Gastrocnemius medialis (tissue), 4 donors: ENCODE results near the gene USP2. TPM values are rescaled to one million over a fixed set of nuclear protein-coding genes. Genes with fewer than 3 reads are reported as not detected.
"Not testable (repeated sequence)": the region's sequence is repeated elsewhere in the genome, so short reads cannot be mapped to it uniquely, and the experiment has no call there.

Source experiments
- ATAC-seq, 2 donors: fragments of 150-250 bp; one replicate each; pipeline ENCODE4 v1.9.1; 2016
- DNase-seq, 2 donors: peaks; one replicate each; pipeline ENCODE4 v3.0.0-alpha.2; 2019
- H3K27ac ChIP-seq, 4 donors: fragments of 200-600 bp; sonication (generic); 1 replicate in 1 of 4; 2 replicates in 3 of 4; pipeline ENCODE4 v1.5.1; 2016 to 2018; ENCODE audit warnings: mild to moderate bottlenecking in 2 of 4, moderate library complexity in 1 of 4
- H3K27me3 ChIP-seq, 3 donors: fragments of 200-600 bp; sonication (generic) in 2 of 3; 1 replicate in 1 of 3; 2 replicates in 2 of 3; pipeline versions ENCODE4 v1.5.1 to v1.6.0; 2016 to 2019; ENCODE audit warnings: mild to moderate bottlenecking in 1 of 3, moderate library complexity in 1 of 3
- H3K36me3 ChIP-seq, 2 donors: fragments of 200-600 bp; sonication (generic) in 1 of 2; one replicate each; pipeline ENCODE4 v1.5.1; 2017 to 2018
- H3K4me1 ChIP-seq, 2 donors: fragments of 200-600 bp; sonication (generic) in 1 of 2; one replicate each; pipeline ENCODE4 v1.5.1; 2016 to 2017; ENCODE audit warnings: mild to moderate bottlenecking in 2 of 2
- H3K4me3 ChIP-seq, 4 donors: fragments of 200-600 bp; sonication (generic) in 3 of 4; 1 replicate in 1 of 4; 2 replicates in 3 of 4; pipeline ENCODE4 v1.5.1; 2016 to 2019; ENCODE audit warnings: mild to moderate bottlenecking in 2 of 4
- H3K9me3 ChIP-seq, 3 donors: fragments of 200-600 bp; sonication (generic) in 2 of 3; 1 replicate in 1 of 3; 2 replicates in 2 of 3; pipeline ENCODE4 v1.5.1; 2016 to 2019
- CTCF ChIP-seq, 5 experiments: fragments of 450-650 bp in 3 of 5; fragments of 200-600 bp in 2 of 5; sonication (generic) in 2 of 5; IDR thresholded peaks in 4 of 5; conservative IDR thresholded peaks in 1 of 5; 1 replicate in 4 of 5; 2 replicates in 1 of 5; pipeline ENCODE4 v1.5.1; 2016 to 2019; ENCODE audit warnings: antibody characterized with exemption in 5 of 5, mild to moderate bottlenecking in 3 of 5, moderate library complexity in 3 of 5
- POLR2A ChIP-seq, 2 donors: fragments of 450-650 bp; IDR thresholded peaks; one replicate each; pipeline ENCODE4 v1.6.1; 2017; ENCODE audit warnings: antibody characterized with exemption in 2 of 2, mild to moderate bottlenecking in 2 of 2, moderate library complexity in 2 of 2
- in situ Hi-C, 4 donors: fragments of 200-750 bp; cut with MboI; loops; one replicate each; pipeline versions ENCODE4 v1.15.0 to v1.8.0; 2017; ENCODE audit warnings: low sequenced_read_pairs in 4 of 4
- intact Hi-C: fragments of 100-400 bp; cut with DNase I; formaldehyde crosslinking; loops from one replicate; pipeline ENCODE4 v1.15.1; 2023; ENCODE audit warnings: low total_unique reads
- total RNA-seq, 4 donors: library from RNA; depleted of rRNA; stranded (reverse); fragments of >200 nt; gene quantifications; one replicate each; pipeline versions ENCODE4 v1.1.0 to v1.2.3, GENCODE V29; 2016

USP2 gene
- total RNA-seq, 4 donors from 2014 or later = 19.4 to 105 (median 46.0) TPM

GRCh38 chr11:119409731-119410130, 28.2 kb upstream of the USP2 start:
- DNase-seq (no peak), ATAC-seq (no peak)
- no peaks in the 10 kb centered on the region for H3K9me3 ChIP-seq
- H3K4me1 ChIP-seq = no peaks in the 10 kb centered on the region
- no peaks in the 10 kb centered on the region for H3K27me3 ChIP-seq
- no peak overlapping the region for H3K27ac ChIP-seq
- intact Hi-C loops (no loop called here), in situ Hi-C loops (no loop called here)
- no peaks in the 10 kb centered on the region for H3K36me3 ChIP-seq
- H3K4me3 ChIP-seq = no peak overlapping the region
- no peak for TF ChIP-seq POLR2A (IDR thresholded peaks at IDR 0.05)
- no peak for TF ChIP-seq CTCF (IDR thresholded peaks at IDR 0.05 in 4 of 5, conservative IDR thresholded peaks at IDR 0.05 in 1 of 5)

GRCh38 chr11:119406005-119406404, 24.5 kb upstream of the USP2 start:
- no peaks in the 10 kb centered on the region for H3K4me1 ChIP-seq
- no peak for ATAC-seq
- H3K9me3 ChIP-seq = no peaks in the 10 kb centered on the region
- in situ Hi-C loops (no loop called here), intact Hi-C loops (no loop called here)
- no peaks in the 10 kb centered on the region for H3K27me3 ChIP-seq
- no peak overlapping the region for H3K27ac ChIP-seq
- no peak for DNase-seq
- TF ChIP-seq POLR2A (IDR thresholded peaks at IDR 0.05) (no peak), CTCF (IDR thresholded peaks at IDR 0.05 in 4 of 5, conservative IDR thresholded peaks at IDR 0.05 in 1 of 5) (no peak)
- no peaks in the 10 kb centered on the region for H3K36me3 ChIP-seq
- H3K4me3 ChIP-seq = no peak overlapping the region

GRCh38 chr11:119405448-119405847, 24.0 kb upstream of the USP2 start:
- H3K27me3 ChIP-seq, DNase-seq, ATAC-seq, intact Hi-C loops, in situ Hi-C loops, H3K27ac ChIP-seq, H3K36me3 ChIP-seq, H3K9me3 ChIP-seq, H3K4me1 ChIP-seq, H3K4me3 ChIP-seq: not testable (repeated sequence)

GRCh38 chr11:119404872-119405271, 23.4 kb upstream of the USP2 start:
- no peak for TF ChIP-seq CTCF (IDR thresholded peaks at IDR 0.05 in 4 of 5, conservative IDR thresholded peaks at IDR 0.05 in 1 of 5)
- TF ChIP-seq POLR2A (IDR thresholded peaks at IDR 0.05) = no peak
- intact Hi-C loops (no loop called here), in situ Hi-C loops (no loop called here)
- Histone ChIP-seq H3K4me1 (no peaks in the 10 kb centered on the region), H3K4me3 (no peak overlapping the region), H3K36me3 (no peaks in the 10 kb centered on the region), H3K27ac (no peak overlapping the region), H3K9me3 (peaks cover 0 to 2% (median 0%) of the 10 kb centered on the region in 3 donors), H3K27me3 (no peaks in the 10 kb centered on the region)
- ATAC-seq (no peak), DNase-seq (no peak)

GRCh38 chr11:119403021-119403420, 21.5 kb upstream of the USP2 start:
- Histone ChIP-seq H3K9me3 (peaks cover 0 to 8% (median 0%) of the 10 kb centered on the region in 3 donors), H3K4me1 (no peaks in the 10 kb centered on the region), H3K27me3 (no peaks in the 10 kb centered on the region), H3K4me3 (no peak overlapping the region), H3K27ac (no peak overlapping the region), H3K36me3 (no peaks in the 10 kb centered on the region)
- no peak for DNase-seq
- intact Hi-C loops (no loop called here), in situ Hi-C loops (no loop called here)
- ATAC-seq = no peak
- TF ChIP-seq CTCF (IDR thresholded peaks at IDR 0.05 in 4 of 5, conservative IDR thresholded peaks at IDR 0.05 in 1 of 5) = no peak
- TF ChIP-seq POLR2A (IDR thresholded peaks at IDR 0.05) = no peak
